Cardiac septum (tissue), 1 donor: ENCODE data around the gene PCDHGB7. TPM values are rescaled to one million over a fixed set of nuclear protein-coding genes. Genes with fewer than 3 reads are reported as not detected.
"Not testable (repeated sequence)": the region's sequence is repeated elsewhere in the genome, so short reads cannot be mapped to it uniquely, and the experiment has no call there.

ENCODE experiments used
- DNase-seq: peaks from one replicate; pipeline ENCODE4 v3.0.0-alpha.2; 2020; ENCODE audit warnings: low spot score
- intact Hi-C: fragments of 100-400 bp; cut with DNase I; formaldehyde crosslinking; loops from one replicate; pipeline ENCODE4 v1.14.0; 2022
- long read RNA-seq: library from polyadenylated mRNA; unstranded; transcript quantifications from one replicate; pipeline ENCODE4 v2.0.0, GENCODE V29; 2021
- total RNA-seq: library from RNA; stranded (reverse); fragmentation: NEBNext Ultra II Directional; extraction: Animal tissue kit (Norgen Biotek cat#: 25700); gene quantifications from one replicate; pipeline ENCODE4 v1.2.1, GENCODE V29; 2021
- donor health status: DM: no; HTN: no; CAD: no.

The PCDHGB7 gene
- total RNA-seq, result 16.4 TPM
- long read RNA-seq, full-length matches to known transcripts, result 3 of 3 reads
- long read RNA-seq, partial matches to known transcripts, result 0 of 3 reads
- long read RNA-seq, other reads (novel, unspliced or antisense), result 0 of 3 reads

DNA sequence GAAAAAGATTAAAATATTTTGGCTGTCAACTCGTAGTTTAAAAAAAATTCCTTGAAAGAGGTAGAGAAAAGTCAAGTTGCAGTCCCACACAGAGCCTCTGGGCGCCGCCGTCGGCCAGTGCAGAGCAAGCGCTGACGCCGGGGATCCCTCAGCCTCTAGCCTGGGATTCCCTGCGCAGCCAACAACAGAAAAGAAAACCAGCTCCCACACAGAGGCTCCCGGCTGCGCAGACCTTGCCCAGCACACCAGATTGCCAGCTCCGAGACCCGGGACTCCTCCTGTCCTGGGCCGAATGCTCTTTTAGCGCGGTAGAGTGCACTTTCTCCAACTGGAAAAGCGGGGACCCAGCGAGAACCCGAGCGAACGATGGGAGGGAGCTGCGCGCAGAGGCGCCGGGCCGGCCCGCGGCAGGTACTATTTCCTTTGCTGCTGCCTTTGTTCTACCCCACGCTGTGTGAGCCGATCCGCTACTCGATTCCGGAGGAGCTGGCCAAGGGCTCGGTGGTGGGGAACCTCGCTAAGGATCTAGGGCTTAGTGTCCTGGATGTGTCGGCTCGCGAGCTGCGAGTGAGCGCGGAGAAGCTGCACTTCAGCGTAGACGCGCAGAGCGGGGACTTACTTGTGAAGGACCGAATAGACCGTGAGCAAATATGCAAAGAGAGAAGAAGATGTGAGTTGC lies at the start of gene PCDHGB7:
PCDHGB7 (plus strand) TSS at position 184 of the 679 bp plus-strand sequence; CDS start at position 367, 183 bp downstream.
- peak; percentile 86 for DNase-seq
- intact Hi-C loops, result loop anchor here (2.0 kb wide), 1 partner anchor 107 kb away; no protein-coding TSS in a partner anchor

- intact Hi-C loops, result loop anchor here (2.0 kb wide), 1 partner anchor 21 kb away; no protein-coding TSS in a partner anchor
- peak; percentile 74 for DNase-seq
Measured at GRCh38 chr5:141369994-141370848, 47.3 kb upstream of the PCDHGB7 start, which contains the start of gene PCDHGB3. TSS of gene PCDHGB3 (plus strand) at chr5:141370242. CDS start at chr5:141370395, 153 bp downstream.

DNA sequence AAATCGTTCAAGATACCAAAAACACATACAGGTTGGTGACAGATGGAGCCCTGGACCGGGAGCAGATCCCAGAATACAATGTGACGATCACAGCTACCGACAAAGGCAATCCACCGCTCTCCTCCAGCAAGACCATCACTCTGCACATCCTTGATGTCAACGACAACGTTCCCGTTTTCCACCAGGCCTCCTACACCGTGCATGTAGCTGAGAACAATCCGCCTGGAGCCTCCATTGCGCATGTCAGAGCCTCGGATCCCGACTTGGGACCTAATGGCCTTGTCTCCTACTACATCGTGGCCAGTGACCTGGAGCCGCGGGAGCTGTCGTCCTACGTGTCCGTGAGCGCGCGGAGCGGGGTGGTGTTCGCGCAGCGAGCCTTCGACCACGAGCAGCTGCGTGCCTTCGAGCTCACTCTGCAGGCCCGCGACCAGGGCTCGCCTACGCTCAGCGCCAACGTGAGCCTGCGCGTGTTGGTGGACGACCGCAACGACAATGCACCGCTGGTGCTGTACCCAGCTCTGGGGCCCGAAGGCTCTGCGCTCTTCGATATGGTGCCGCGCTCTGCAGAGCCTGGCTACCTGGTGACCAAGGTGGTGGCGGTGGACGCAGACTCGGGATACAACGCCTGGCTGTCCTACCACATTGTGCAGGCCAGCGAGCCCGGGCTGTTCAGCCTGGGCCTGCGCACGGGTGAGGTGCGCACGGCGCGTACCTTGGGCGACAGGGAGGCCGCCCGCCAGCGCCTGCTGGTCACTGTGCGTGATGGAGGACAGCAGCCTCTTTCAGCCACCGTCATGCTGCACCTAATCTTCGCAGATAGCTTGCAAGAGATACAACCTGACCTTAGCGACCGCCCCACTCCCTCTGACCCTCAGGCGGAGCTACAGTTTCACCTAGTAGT lies 45.7 kb upstream of the PCDHGB7 start:
- DNase-seq, result no peak
- intact Hi-C loops, result loop anchor here (2.0 kb wide), 1 partner anchor 19 kb away; no protein-coding TSS in a partner anchor

DNA sequence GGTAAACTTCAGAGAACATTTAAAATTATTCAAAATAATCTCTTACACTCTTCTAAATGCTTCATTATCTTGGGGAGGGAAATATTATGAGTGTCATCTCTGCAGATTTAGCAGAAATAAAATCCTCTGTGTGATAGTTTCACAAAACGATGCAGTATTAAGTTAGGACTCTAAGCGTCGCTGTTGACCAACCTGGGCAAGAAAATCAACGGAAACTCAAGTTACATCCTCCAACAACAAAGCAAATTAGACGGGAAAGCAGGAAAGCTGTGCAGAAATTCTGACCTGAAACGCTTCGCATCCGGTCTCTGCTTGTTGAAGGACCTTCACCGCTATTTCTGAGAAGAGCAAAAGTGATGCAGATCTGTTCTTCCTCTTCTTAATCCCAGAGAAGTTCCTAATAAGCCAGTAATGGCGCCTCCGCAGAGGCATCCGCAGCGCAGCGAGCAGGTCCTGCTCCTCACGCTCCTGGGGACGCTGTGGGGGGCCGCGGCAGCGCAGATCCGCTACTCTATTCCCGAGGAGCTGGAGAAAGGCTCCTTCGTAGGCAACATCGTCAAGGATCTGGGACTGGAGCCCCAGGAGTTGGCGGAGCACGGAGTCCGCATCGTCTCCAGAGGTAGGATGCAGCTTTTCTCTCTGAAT lies 43.7 kb upstream of the PCDHGB7 start, which contains the start of gene PCDHGA6:
PCDHGA6 (plus strand) TSS at position 219 of the 645 bp plus-strand sequence; CDS start at position 412, 193 bp downstream.
- intact Hi-C loops, result no loop called here
- no peak for DNase-seq

DNA sequence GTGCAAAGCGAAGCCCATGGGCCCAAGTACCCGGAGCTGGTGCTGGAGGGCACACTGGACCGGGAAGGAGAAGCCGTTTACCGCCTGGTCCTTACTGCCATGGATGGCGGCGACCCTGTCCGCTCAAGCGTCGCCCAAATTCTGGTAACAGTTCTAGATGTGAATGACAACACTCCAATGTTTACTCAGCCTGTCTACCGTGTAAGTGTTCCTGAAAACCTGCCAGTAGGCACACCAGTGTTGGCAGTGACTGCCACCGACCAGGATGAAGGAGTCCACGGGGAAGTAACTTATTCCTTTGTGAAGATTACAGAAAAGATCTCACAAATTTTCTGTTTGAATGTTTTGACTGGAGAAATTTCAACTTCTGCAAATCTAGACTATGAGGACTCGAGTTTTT lies 42.9 kb upstream of the PCDHGB7 start:
- DNase-seq, result no peak
- intact Hi-C loops, result no loop called here

GRCh38 chr5:141375444-141376155 lies 41.9 kb upstream of the PCDHGB7 start:
- DNase-seq, intact Hi-C loops: not testable (repeated sequence)

DNA sequence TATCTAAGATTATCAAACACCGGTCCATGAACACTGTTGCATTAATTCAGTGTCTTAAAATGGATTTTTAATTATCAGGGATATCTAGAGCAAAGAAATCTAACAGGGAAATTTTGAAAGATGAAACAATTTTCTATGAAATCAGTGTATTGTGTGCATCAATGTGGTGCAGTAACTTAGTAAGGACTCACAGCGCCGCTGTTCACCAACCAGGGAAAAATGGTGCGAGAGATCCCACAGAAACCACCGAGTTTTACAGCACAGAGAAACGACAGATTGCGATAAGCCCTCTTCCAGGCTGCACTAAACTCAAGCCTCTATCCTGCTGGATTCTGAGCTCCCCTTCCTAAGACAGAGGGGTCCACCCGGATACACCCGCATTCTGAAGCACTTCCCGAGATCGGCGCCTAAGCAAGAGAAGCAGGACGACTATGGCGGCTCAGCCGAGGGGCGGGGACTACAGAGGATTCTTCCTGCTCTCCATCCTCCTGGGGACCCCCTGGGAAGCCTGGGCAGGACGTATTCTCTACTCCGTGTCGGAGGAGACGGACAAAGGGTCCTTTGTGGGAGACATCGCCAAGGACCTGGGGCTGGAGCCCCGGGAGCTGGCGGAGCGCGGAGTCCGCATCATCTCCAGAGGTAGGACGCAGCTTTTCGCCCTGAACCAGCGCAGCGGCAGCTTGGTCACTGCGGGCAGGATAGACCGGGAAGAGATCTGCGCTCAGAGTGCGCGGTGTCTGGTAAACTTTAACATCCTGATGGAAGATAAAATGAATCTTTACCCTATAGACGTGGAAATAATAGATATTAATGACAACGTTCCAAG lies 34.8 kb upstream of the PCDHGB7 start, which contains the start of gene PCDHGA7:
PCDHGA7 (plus strand) TSS at position 274 of the 826 bp plus-strand sequence; CDS start at position 432, 158 bp downstream.
- intact Hi-C loops, result no loop called here
- DNase-seq, result no peak

DNA sequence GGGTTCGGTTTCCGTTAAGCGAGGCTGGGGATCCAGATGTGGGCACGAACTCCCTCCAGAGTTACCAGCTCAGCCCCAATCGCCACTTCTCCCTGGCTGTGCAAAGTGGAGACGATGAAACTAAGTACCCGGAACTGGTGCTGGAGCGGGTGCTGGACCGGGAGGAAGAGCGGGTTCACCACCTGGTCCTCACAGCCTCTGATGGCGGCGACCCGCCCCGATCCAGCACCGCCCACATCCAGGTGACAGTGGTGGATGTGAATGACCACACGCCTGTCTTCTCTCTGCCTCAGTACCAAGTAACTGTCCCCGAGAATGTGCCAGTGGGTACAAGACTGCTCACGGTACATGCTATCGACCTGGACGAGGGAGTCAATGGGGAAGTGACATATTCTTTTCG lies 34.1 kb upstream of the PCDHGB7 start:
- DNase-seq, result no peak
- intact Hi-C loops, result no loop called here

- DNase-seq, result no peak
- intact Hi-C loops, result no loop called here
Measured at GRCh38 chr5:141384471-141385267, 32.8 kb upstream of the PCDHGB7 start.

DNA sequence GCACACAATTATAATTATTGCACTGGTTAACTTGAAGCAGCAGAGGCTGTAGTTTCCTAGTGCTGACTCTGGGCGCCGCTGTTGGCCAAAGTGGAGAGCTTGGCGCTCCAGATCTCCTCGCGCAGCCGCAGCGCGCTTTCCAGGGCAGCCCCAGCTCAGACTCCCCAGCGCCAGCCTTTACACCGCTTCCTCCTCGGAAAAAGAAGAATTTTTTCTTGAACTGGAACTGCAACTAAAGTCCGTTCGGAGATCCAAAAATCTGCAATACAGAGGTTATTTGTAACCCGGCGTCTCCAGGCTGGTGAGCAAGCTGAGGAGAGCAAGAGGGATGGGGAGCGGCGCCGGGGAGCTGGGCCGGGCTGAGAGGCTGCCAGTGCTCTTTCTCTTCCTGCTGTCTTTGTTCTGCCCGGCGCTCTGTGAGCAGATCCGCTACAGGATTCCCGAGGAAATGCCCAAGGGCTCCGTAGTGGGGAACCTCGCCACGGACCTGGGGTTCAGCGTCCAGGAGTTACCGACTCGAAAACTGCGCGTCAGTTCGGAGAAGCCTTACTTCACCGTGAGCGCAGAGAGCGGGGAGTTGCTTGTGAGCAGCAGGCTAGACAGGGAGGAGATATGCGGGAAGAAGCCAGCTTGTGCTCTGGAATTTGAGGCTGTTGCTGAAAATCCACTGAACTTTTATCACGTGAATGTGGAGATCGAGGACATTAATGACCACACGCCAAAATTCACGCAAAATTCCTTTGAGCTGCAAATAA lies 29.7 kb upstream of the PCDHGB7 start, which contains the start of gene PCDHGB4:
PCDHGB4 (plus strand) TSS at position 142 of the 755 bp plus-strand sequence; CDS start at position 329, 187 bp downstream.
- DNase-seq, intact Hi-C loops: not testable (repeated sequence)

DNA sequence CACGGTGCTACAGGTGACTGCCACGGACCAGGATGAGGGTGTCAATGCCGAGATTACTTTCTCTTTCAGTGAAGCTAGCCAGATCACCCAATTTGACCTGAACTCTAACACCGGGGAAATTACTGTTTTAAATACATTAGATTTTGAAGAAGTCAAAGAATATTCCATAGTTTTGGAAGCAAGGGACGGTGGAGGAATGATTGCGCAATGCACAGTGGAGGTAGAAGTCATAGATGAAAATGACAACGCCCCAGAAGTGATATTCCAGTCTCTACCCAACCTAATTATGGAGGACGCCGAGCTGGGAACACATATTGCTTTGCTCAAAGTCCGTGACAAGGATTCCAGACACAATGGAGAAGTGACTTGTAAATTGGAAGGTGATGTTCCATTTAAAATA lies 28.8 kb upstream of the PCDHGB7 start:
- no peak for DNase-seq

GRCh38 chr5:141389153-141390042 lies 28.1 kb upstream of the PCDHGB7 start:
- intact Hi-C loops, result loop anchor here (2.0 kb wide), 1 partner anchor 19 kb away; the partner anchor contains the start of gene PCDHGB3
- DNase-seq, result no peak

More for the DNA sequence above, 28.8 kb upstream of the PCDHGB7 start:
- intact Hi-C loops, result no loop called here

GRCh38 chr5:141392429-141393198 lies 24.9 kb upstream of the PCDHGB7 start, which contains the start of gene PCDHGA8:
TSS of gene PCDHGA8 (plus strand) at chr5:141392633. CDS start at chr5:141392814, 181 bp downstream.
- no peak for DNase-seq
- intact Hi-C loops, result no loop called here
